ENCODE data around the gene WDR93.

Gene WDR93

DNA sequence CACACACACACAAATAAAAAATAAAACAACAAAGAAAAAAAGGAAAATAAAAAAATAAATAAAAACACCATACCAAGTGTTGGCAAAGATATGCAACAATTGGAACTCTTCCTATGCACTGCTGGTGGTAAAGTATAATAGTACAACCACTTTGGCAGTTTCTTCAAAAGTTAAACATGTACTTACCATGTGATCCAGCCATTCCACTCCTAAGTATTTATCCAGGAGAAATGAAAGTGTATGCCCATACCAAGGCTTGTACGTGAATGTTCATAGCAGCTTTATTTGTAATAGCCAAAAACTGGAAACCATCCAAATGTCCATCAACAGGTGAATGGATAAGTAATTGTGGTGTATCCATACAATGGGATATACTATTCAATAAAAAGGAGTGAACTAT, 17.0 kb downstream of the WDR93 start:
- Histone ChIP-seq H3K4me3 (ENCODE audit: low read depth in 1 of 5, low read length in 5 of 5) (no peak overlapping the region), H3K4me1 (ENCODE audit: control insufficient read depth in 5 of 5, insufficient read depth in 5 of 5, low read length in 5 of 5) (peaks cover 0 to 11% (median 3%) of the 10 kb centered on the region in 5 donors), H3K36me3 (ENCODE audit: control insufficient read depth in 5 of 5, insufficient read depth in 5 of 5, low read length in 5 of 5) (no peaks in the 10 kb centered on the region), H3K27ac (ENCODE audit: low read depth, low read length) (no peak overlapping the region), H3K9ac (ENCODE audit: low read length in 5 of 5) (no peak overlapping the region), H3K27me3 (ENCODE audit: control insufficient read depth in 5 of 5, insufficient read depth in 4 of 5, low read length in 5 of 5) (no peaks in the 10 kb centered on the region), H3K9me3 (ENCODE audit: control insufficient read depth in 5 of 5, low read length in 5 of 5) (peaks cover 0 to 4% (median 0%) of the 10 kb centered on the region in 5 donors)

- H3K4me3 ChIP-seq (ENCODE audit: low read depth in 1 of 5, low read length in 5 of 5) = no peak overlapping the region
- peaks cover 0 to 21% (median 11%) of the 10 kb centered on the region in 5 donors for H3K4me1 ChIP-seq (ENCODE audit: control insufficient read depth in 5 of 5, insufficient read depth in 5 of 5, low read length in 5 of 5)
Observed at GRCh38 chr15:89714775-89715174, 24.2 kb downstream of the WDR93 start.

DNA sequence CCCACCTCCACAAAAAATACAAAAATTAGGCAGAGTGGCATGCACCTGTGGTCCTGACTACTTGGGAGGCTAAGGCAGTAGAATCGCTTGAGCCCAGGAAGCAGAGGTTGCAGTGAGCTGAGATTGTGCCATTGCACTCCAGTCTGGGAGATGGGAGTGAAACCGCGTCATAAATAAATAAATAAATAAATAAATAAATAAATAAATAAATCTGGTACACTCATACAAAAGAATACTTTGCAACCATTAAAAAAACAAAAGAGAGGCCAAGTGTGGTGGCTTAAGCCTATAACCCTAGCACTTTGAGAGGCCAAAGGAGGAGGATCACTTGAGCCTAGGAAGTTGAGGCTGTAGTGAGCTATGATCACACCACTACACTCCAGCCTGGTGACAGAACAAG, 32.4 kb downstream of the WDR93 start:
- no peak overlapping the region for H3K4me3 ChIP-seq (ENCODE audit: low read depth in 1 of 5, low read length in 5 of 5)
- peaks cover 0 to 7% (median 5%) of the 10 kb centered on the region in 5 donors for H3K9me3 ChIP-seq (ENCODE audit: control insufficient read depth in 5 of 5, low read length in 5 of 5)
- no peaks in the 10 kb centered on the region for H3K27me3 ChIP-seq (ENCODE audit: control insufficient read depth in 5 of 5, insufficient read depth in 4 of 5, low read length in 5 of 5)
- H3K4me1 ChIP-seq (ENCODE audit: control insufficient read depth in 5 of 5, insufficient read depth in 5 of 5, low read length in 5 of 5) = peaks cover 0 to under 1% (median under 1%) of the 10 kb centered on the region in 5 donors
- H3K36me3 ChIP-seq (ENCODE audit: control insufficient read depth in 5 of 5, insufficient read depth in 5 of 5, low read length in 5 of 5) = no peaks in the 10 kb centered on the region
- no peak overlapping the region for H3K27ac ChIP-seq (ENCODE audit: low read depth, low read length)
- H3K9ac ChIP-seq (ENCODE audit: low read length in 5 of 5) = no peak overlapping the region

More at GRCh38 chr15:89714775-89715174, 24.2 kb downstream of the WDR93 start:
- Histone ChIP-seq H3K27ac (ENCODE audit: low read depth, low read length) (peak overlapping the region; percentile 85), H3K27me3 (ENCODE audit: control insufficient read depth in 5 of 5, insufficient read depth in 4 of 5, low read length in 5 of 5) (no peaks in the 10 kb centered on the region), H3K9me3 (ENCODE audit: control insufficient read depth in 5 of 5, low read length in 5 of 5) (peaks cover 0 to 4% (median 0%) of the 10 kb centered on the region in 5 donors), H3K9ac (ENCODE audit: low read length in 5 of 5) (peak overlapping the region in 2 of 5 donors; percentile 47 to 71), H3K36me3 (ENCODE audit: control insufficient read depth in 5 of 5, insufficient read depth in 5 of 5, low read length in 5 of 5) (no peaks in the 10 kb centered on the region)

DNA sequence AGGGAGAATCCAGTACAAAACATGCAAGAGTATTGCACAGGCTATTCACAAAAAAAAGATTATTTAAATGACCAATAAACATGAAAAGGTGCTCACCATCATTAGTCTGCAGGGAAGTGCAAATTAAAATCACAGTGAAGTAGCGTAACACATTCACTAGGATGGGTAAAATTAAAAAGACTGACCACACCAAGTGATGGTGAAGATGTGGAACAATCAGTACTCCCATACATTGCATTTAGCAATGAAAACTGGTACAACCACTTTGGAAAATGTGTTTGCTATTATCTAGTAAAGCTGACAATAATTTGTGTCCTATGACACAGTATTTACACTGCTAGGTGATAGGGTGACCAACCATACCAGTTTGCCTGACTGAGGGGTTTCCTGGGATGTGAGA, 34.0 kb downstream of the WDR93 start:
- Histone ChIP-seq H3K4me1 (ENCODE audit: control insufficient read depth in 5 of 5, insufficient read depth in 5 of 5, low read length in 5 of 5) (peaks cover 3 to 11% (median 7%) of the 10 kb centered on the region in 5 donors), H3K27me3 (ENCODE audit: control insufficient read depth in 5 of 5, insufficient read depth in 4 of 5, low read length in 5 of 5) (no peaks in the 10 kb centered on the region), H3K36me3 (ENCODE audit: control insufficient read depth in 5 of 5, insufficient read depth in 5 of 5, low read length in 5 of 5) (no peaks in the 10 kb centered on the region), H3K27ac (ENCODE audit: low read depth, low read length) (no peak overlapping the region), H3K4me3 (ENCODE audit: low read depth in 1 of 5, low read length in 5 of 5) (no peak overlapping the region), H3K9me3 (ENCODE audit: control insufficient read depth in 5 of 5, low read length in 5 of 5) (peaks cover 0 to 7% (median 5%) of the 10 kb centered on the region in 5 donors), H3K9ac (ENCODE audit: low read length in 5 of 5) (no peak overlapping the region)

- Histone ChIP-seq H3K27me3 (ENCODE audit: control insufficient read depth in 5 of 5, insufficient read depth in 4 of 5, low read length in 5 of 5) (no peaks in the 10 kb centered on the region), H3K27ac (ENCODE audit: low read depth, low read length) (no peak overlapping the region), H3K9ac (ENCODE audit: low read length in 5 of 5) (no peak overlapping the region), H3K9me3 (ENCODE audit: control insufficient read depth in 5 of 5, low read length in 5 of 5) (peaks cover 0 to 7% (median 5%) of the 10 kb centered on the region in 5 donors), H3K4me3 (ENCODE audit: low read depth in 1 of 5, low read length in 5 of 5) (no peak overlapping the region), H3K4me1 (ENCODE audit: control insufficient read depth in 5 of 5, insufficient read depth in 5 of 5, low read length in 5 of 5) (peaks cover 3 to 11% (median 7%) of the 10 kb centered on the region in 5 donors), H3K36me3 (ENCODE audit: control insufficient read depth in 5 of 5, insufficient read depth in 5 of 5, low read length in 5 of 5) (no peaks in the 10 kb centered on the region)
Observed at GRCh38 chr15:89725064-89725463, 34.5 kb downstream of the WDR93 start.

GRCh38 chr15:89728254-89728653, 37.6 kb downstream of the WDR93 start:
- Histone ChIP-seq H3K27ac (ENCODE audit: low read depth, low read length) (no peak overlapping the region), H3K27me3 (ENCODE audit: control insufficient read depth in 5 of 5, insufficient read depth in 4 of 5, low read length in 5 of 5) (no peaks in the 10 kb centered on the region), H3K36me3 (ENCODE audit: control insufficient read depth in 5 of 5, insufficient read depth in 5 of 5, low read length in 5 of 5) (no peaks in the 10 kb centered on the region), H3K4me1 (ENCODE audit: control insufficient read depth in 5 of 5, insufficient read depth in 5 of 5, low read length in 5 of 5) (peaks cover 3 to 28% (median 12%) of the 10 kb centered on the region in 5 donors), H3K9ac (ENCODE audit: low read length in 5 of 5) (no peak overlapping the region), H3K4me3 (ENCODE audit: low read depth in 1 of 5, low read length in 5 of 5) (no peak overlapping the region), H3K9me3 (ENCODE audit: control insufficient read depth in 5 of 5, low read length in 5 of 5) (peaks cover 0 to 7% (median 3%) of the 10 kb centered on the region in 5 donors)

DNA sequence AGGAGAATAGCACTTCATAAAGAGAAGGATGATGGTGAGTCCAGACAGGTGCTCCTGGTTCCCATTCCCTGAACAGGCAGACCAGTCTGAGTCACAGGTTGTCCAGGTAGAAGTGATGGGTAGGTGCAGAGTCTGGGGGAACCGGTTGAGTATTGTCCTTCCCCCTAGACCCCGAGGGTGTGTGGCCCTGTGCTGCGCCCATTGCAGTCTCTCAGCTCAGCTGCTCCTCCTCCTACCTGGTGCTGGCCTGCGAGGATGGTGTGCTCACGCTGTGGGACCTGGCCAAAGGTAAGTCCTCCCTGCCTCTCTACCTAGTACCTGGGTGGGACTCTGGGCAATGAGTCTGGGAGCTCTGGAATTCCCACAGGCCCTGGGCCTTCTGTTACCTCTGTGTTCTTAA, 40.7 kb downstream of the WDR93 start:
- Histone ChIP-seq H3K36me3 (ENCODE audit: control insufficient read depth in 5 of 5, insufficient read depth in 5 of 5, low read length in 5 of 5) (no peaks in the 10 kb centered on the region), H3K9ac (ENCODE audit: low read length in 5 of 5) (no peak overlapping the region), H3K4me1 (ENCODE audit: control insufficient read depth in 5 of 5, insufficient read depth in 5 of 5, low read length in 5 of 5) (peaks cover 3 to 30% (median 14%) of the 10 kb centered on the region in 5 donors), H3K4me3 (ENCODE audit: low read depth in 1 of 5, low read length in 5 of 5) (no peak overlapping the region), H3K9me3 (ENCODE audit: control insufficient read depth in 5 of 5, low read length in 5 of 5) (no peaks in the 10 kb centered on the region), H3K27ac (ENCODE audit: low read depth, low read length) (no peak overlapping the region), H3K27me3 (ENCODE audit: control insufficient read depth in 5 of 5, insufficient read depth in 4 of 5, low read length in 5 of 5) (no peaks in the 10 kb centered on the region)

DNA sequence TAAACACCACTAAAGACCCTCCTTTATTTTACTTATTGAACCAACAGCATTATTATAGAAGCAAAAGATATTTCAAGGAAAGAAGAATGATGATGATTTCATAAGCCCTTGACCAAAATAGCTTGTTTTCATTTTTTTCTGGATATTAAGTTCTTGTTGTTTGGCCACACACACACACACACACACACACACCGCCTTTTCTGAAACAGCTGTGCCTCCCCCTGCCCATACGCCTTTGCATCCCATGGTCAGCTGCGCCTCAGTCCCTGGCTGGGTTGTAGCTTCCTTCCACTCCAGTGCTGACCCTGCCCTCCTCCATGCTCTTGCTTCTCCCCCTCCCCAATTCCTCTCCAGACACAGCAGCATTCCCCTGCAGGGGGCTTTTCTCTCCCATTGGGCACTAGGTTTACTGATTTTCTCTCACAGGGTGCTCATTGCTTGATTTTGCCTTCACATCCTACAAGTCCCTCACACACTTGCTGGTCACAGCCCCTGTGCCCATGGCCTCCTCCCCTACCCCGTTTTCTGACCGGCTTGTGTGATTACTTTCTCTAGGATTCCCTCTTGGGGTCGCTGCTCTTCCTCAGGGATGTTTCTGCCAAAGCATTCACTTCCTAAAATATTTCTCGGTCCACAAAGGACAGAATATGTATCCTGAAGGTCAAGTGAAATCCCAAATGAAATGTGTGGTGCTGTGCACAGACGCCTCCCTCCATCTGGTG, 42.0 kb downstream of the WDR93 start:
- peak overlapping the region in 1 of 5 donors; percentile 17 for H3K4me3 ChIP-seq (ENCODE audit: low read depth in 1 of 5, low read length in 5 of 5)
- no peak overlapping the region for H3K27ac ChIP-seq (ENCODE audit: low read depth, low read length)
- H3K9me3 ChIP-seq (ENCODE audit: control insufficient read depth in 5 of 5, low read length in 5 of 5) = no peaks in the 10 kb centered on the region

DNA sequence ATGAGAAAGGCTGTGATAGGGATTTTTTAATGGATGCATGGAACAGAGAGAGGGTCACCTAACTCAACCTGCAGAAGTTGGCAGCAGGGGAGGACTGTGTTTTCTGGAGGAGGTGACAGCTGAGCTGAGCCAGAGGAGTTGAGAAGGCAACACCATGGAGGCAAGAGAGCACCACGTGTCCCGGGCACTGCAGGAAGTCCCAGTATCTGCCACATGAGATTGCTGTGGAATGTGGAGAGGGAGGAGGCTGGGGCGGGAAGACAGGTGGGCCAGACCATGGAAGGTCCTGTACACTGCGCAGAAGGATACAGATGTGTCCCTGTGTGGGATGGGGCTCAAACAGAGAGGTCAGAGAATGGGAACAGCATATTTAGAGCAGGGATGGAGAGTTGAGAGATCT, 45.2 kb downstream of the WDR93 start:
- H3K9ac ChIP-seq (ENCODE audit: low read length in 5 of 5) = no peak overlapping the region
- H3K9me3 ChIP-seq (ENCODE audit: control insufficient read depth in 5 of 5, low read length in 5 of 5) = no peaks in the 10 kb centered on the region
- H3K36me3 ChIP-seq (ENCODE audit: control insufficient read depth in 5 of 5, insufficient read depth in 5 of 5, low read length in 5 of 5) = no peaks in the 10 kb centered on the region
- no peak overlapping the region for H3K4me3 ChIP-seq (ENCODE audit: low read depth in 1 of 5, low read length in 5 of 5)
- no peaks in the 10 kb centered on the region for H3K27me3 ChIP-seq (ENCODE audit: control insufficient read depth in 5 of 5, insufficient read depth in 4 of 5, low read length in 5 of 5)
- no peak overlapping the region for H3K27ac ChIP-seq (ENCODE audit: low read depth, low read length)
- peaks cover 0 to 28% (median 12%) of the 10 kb centered on the region in 5 donors for H3K4me1 ChIP-seq (ENCODE audit: control insufficient read depth in 5 of 5, insufficient read depth in 5 of 5, low read length in 5 of 5)

More for the DNA sequence above, 42.0 kb downstream of the WDR93 start:
- Histone ChIP-seq H3K4me1 (ENCODE audit: control insufficient read depth in 5 of 5, insufficient read depth in 5 of 5, low read length in 5 of 5) (peaks cover 3 to 34% (median 18%) of the 10 kb centered on the region in 5 donors), H3K36me3 (ENCODE audit: control insufficient read depth in 5 of 5, insufficient read depth in 5 of 5, low read length in 5 of 5) (no peaks in the 10 kb centered on the region), H3K9ac (ENCODE audit: low read length in 5 of 5) (no peak overlapping the region), H3K27me3 (ENCODE audit: control insufficient read depth in 5 of 5, insufficient read depth in 4 of 5, low read length in 5 of 5) (no peaks in the 10 kb centered on the region)

- Histone ChIP-seq H3K4me3 (ENCODE audit: low read depth in 1 of 5, low read length in 5 of 5) (no peak overlapping the region), H3K36me3 (ENCODE audit: control insufficient read depth in 5 of 5, insufficient read depth in 5 of 5, low read length in 5 of 5) (peaks cover 0 to 4% (median 0%) of the 10 kb centered on the region in 5 donors), H3K4me1 (ENCODE audit: control insufficient read depth in 5 of 5, insufficient read depth in 5 of 5, low read length in 5 of 5) (peaks cover 0 to 18% (median 6%) of the 10 kb centered on the region in 5 donors), H3K9me3 (ENCODE audit: control insufficient read depth in 5 of 5, low read length in 5 of 5) (no peaks in the 10 kb centered on the region), H3K9ac (ENCODE audit: low read length in 5 of 5) (no peak overlapping the region), H3K27ac (ENCODE audit: low read depth, low read length) (no peak overlapping the region), H3K27me3 (ENCODE audit: control insufficient read depth in 5 of 5, insufficient read depth in 4 of 5, low read length in 5 of 5) (peaks cover 0 to 5% (median 0%) of the 10 kb centered on the region in 5 donors)
Observed at GRCh38 chr15:89740137-89740536, 49.5 kb downstream of the WDR93 start.

All from subcutaneous abdominal adipose tissue (tissue), 5 donors.